Brain microvascular endothelial cell (primary cell): ENCODE measurements around the gene DHX34.

ENCODE experiments used
- DNase-seq: peaks from one replicate; pipeline ENCODE4 v3.0.0-alpha.2; 2020
- H3K27ac ChIP-seq: fragments of 250-450 bp; sonication (Bioruptor Pico); 2 replicates; pipeline ENCODE4 v1.5.1; 2020; ENCODE audit warnings: mild to moderate bottlenecking, moderate library complexity
- H3K27me3 ChIP-seq: fragments of 250-450 bp; sonication (Bioruptor Pico); replicated peaks from 2 replicates; pipeline ENCODE4 v1.5.1; 2020; ENCODE audit warnings: mild to moderate bottlenecking
- H3K36me3 ChIP-seq: fragments of 250-450 bp; sonication (Bioruptor Pico); replicated peaks from 2 replicates; pipeline ENCODE4 v1.5.1; 2020; ENCODE audit warnings: mild to moderate bottlenecking
- H3K4me3 ChIP-seq: 2 replicates; pipeline ENCODE4 v1.5.1; 2011; ENCODE audit warnings: low read depth, mild to moderate bottlenecking, control low read depth, low read length, moderate library complexity
- in situ Hi-C: cut with HindIII; loops from 2 replicates; pipeline ENCODE4 v1.10.0; 2017; ENCODE audit warnings: low sequenced_read_pairs, low pct_ligation_motif_present
- TF ChIP-seq, protein P1 (sequence below): IDR thresholded peaks from 2 replicates; pipeline ENCODE4 v1.5.1; 2011; ENCODE audit warnings: low read depth, mild to moderate bottlenecking, moderate library complexity, low read length, control low read depth, inconsistent platforms; ENCODE audit errors: missing control alignments

DHX34 gene

DNA sequence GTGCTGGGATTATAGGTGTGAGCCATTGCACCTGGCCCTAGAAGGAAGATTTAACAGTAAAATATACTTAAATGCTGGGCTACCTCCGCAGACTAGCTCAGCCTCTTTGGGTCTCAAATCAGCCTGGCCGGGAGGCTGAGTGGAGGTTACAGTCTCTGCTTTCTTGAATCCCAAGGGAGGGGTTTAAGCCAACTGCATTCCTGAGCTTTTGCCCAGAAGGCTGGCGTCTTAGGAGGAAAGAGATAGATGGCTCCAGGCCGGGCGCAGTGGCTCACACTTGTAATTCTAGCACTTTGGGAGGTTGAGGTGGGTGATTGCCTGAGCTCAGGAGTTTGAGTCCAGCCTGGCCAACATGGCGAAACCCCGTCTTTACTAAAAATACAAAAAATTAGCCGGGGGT, 40.1 kb upstream of the DHX34 start:
- TF ChIP-seq, protein P1, sequence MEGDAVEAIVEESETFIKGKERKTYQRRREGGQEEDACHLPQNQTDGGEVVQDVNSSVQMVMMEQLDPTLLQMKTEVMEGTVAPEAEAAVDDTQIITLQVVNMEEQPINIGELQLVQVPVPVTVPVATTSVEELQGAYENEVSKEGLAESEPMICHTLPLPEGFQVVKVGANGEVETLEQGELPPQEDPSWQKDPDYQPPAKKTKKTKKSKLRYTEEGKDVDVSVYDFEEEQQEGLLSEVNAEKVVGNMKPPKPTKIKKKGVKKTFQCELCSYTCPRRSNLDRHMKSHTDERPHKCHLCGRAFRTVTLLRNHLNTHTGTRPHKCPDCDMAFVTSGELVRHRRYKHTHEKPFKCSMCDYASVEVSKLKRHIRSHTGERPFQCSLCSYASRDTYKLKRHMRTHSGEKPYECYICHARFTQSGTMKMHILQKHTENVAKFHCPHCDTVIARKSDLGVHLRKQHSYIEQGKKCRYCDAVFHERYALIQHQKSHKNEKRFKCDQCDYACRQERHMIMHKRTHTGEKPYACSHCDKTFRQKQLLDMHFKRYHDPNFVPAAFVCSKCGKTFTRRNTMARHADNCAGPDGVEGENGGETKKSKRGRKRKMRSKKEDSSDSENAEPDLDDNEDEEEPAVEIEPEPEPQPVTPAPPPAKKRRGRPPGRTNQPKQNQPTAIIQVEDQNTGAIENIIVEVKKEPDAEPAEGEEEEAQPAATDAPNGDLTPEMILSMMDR = no peak
- Histone ChIP-seq H3K27me3 (no peaks in the 10 kb centered on the region), H3K36me3 (no peaks in the 10 kb centered on the region), H3K4me3 (no peak overlapping the region), H3K27ac (no peak overlapping the region)
- in situ Hi-C loops = no loop called here
- DNase-seq = no peak

DNA sequence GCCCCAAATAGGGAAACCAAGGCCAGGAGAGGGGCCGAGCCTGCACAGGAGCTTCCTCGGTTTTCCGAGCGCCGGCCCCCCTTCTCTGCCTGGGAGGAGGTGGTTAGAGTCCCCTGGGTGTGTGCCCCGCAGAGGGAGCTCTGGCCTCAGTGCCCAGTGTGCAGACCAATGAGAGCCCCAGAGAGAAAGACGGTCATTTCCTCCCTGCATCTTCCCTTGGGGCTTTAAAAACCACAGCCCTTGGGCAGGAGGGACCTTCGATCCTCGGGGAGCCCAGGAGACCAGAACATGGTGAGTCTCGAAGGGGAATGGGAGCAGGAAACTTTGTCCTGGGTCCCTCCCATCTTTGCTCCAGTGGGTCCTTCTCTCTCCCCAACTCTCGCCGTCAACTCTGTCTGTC, 39.5 kb upstream of the DHX34 start, which contains the start of gene C5AR1:
Gene C5AR1, plus strand, starts transcription at position 254 of the 400 bp plus-strand sequence. Its CDS starts 35 bp downstream, at position 289.
- H3K4me3 ChIP-seq = no peak within 1 kb of the TSS
- in situ Hi-C loops = no loop called here

DNA sequence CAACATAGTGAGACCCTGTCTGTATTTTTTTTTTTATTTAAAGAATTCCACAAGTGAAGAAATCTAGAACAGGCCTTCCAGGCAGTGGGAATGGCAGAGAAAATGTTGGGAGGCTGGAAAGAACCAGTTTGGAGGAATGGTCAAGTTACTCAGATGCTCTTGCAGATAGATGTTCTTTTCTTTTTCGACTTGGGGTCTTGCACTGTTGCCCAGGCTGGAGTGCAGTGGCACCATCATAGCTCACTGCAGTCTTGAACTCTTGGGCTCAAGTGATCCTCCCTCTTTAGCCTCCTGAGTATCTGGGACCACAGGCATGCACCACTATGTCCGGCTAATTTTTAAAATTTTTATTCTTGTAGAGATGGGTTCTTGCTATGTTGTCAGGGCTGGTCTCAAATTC, 38.8 kb upstream of the DHX34 start:
- in situ Hi-C loops = no loop called here
- no peak for DNase-seq
- no peak overlapping the region for H3K27ac ChIP-seq

More for the DNA sequence above, 39.5 kb upstream of the DHX34 start, which contains the start of gene C5AR1:
- no peak within 1 kb of the TSS for H3K27ac ChIP-seq
- H3K36me3 ChIP-seq = no peaks in the 10 kb centered on the region
- H3K27me3 ChIP-seq = no peaks in the 10 kb centered on the region
- TF ChIP-seq, protein P1 = no peak
- no peak for DNase-seq

DNA sequence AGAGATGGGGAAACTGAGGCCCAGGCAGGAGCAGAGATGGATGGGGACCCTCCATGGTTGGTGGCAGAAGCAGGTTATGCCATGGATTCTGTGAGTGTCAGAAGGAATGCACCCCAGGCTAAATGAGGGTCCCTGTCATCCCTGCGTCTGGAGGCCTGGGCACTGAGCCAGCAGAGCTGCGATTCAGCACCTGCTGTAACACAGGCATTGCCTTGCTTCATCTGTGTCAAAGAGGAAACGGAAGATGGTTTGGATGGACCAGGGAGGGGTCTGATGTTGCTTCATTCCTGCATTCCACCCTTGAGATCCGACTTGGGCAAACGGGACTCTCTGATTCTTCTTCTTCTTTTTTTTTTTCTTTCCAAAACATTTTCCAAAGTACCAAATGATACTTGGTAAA, 38.3 kb upstream of the DHX34 start:
- H3K27ac ChIP-seq = no peak overlapping the region
- in situ Hi-C loops = no loop called here
- no peak for DNase-seq
- H3K36me3 ChIP-seq = no peaks in the 10 kb centered on the region
- no peaks in the 10 kb centered on the region for H3K27me3 ChIP-seq
- TF ChIP-seq, protein P1 = no peak
- H3K4me3 ChIP-seq = no peak overlapping the region

More for the DNA sequence above, 38.8 kb upstream of the DHX34 start:
- no peak overlapping the region for H3K4me3 ChIP-seq
- no peaks in the 10 kb centered on the region for H3K27me3 ChIP-seq
- no peaks in the 10 kb centered on the region for H3K36me3 ChIP-seq
- TF ChIP-seq, protein P1 = no peak

DNA sequence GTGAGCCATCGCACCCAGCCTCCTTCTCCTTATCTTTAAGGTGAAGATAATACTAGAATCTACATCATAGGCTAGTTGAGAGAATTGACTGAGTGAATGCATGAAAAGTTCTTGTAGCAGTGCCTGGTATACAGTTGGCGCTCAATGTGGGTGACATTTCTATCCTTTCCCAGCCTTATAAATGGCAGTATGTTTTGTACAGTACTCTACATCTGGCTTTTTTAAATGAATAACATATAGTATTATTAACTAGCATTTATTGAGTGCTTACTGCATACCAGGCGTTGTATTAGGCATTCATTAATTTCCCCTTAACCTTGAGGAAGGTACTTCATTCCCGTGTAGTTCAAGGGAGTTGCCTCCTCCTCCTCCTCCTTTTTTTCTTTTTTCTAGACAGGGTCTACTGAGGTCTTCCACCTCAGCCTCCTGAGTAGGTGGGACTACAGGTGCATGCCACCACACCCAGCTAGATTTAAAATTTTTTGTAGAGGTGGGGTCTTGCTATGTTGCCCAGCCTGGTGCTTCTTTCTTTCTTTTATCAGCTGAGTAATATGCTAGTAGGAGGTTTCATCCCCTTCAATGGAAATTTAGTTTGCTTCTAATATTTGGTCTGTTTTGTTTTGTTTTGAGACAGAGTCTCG, 36.6 kb upstream of the DHX34 start:
- TF ChIP-seq, protein P1 = no peak
- H3K27ac ChIP-seq = no peak overlapping the region
- H3K27me3 ChIP-seq = no peaks in the 10 kb centered on the region
- H3K36me3 ChIP-seq = no peaks in the 10 kb centered on the region
- H3K4me3 ChIP-seq = no peak overlapping the region
- no peak for DNase-seq
- in situ Hi-C loops = no loop called here

DNA sequence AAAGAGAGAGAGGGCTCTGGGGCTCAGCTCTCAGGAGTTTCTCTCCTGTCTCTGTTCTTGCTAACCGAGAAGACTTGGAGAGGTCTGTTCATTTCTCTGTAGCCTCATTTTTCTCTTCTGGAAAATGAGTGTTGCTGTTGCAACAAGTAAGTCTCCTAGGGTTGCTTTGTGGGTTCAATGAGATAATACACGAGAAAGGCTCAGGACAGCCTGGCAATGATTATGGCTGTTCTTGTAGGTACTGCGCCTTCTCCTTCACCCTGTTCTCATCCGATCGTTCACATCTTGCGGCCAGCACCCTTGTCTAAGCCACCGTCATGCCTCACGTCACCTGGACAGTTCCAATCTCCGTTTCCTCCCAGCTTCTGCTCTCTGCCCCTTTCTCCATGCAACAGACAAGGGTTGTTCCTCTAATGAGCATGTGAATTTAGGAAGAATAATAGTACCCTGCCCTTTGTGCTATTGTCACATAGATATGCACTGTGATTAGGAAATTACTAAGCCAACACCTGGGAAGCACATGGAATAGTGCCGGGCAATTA, 35.3 kb upstream of the DHX34 start:
- Histone ChIP-seq H3K4me3 (no peak overlapping the region), H3K36me3 (no peaks in the 10 kb centered on the region), H3K27me3 (no peaks in the 10 kb centered on the region), H3K27ac (no peak overlapping the region)
- TF ChIP-seq, protein P1 = no peak
- no peak for DNase-seq
- in situ Hi-C loops = no loop called here
